Measurements from ENCODE around the gene PUM1. TPM values are rescaled to one million over a fixed set of nuclear protein-coding genes. Genes with fewer than 3 reads are reported as not detected.

Gene PUM1
- total and polyA plus RNA-seq, 2 of the 8 experiments (the other 6 are each of a cell fraction or from before 2014, with no cell fraction given), result 122 to 177 TPM

GRCh38 chr1:30998171-30998570 is 67.3 kb downstream of the PUM1 start (continued):
- TF ChIP-seq SIRT6 (IDR thresholded peaks at IDR 0.05; ENCODE audit: low read length) (no peak), JUND (IDR thresholded peaks at IDR 0.05; ENCODE audit: low read length) (no peak), SRF (IDR thresholded peaks at IDR 0.05; ENCODE audit: low read depth, low read length) (no peak), NANOG (IDR thresholded peaks at IDR 0.05; ENCODE audit: insufficient read depth, low read depth, low read length, poor library complexity, severe bottlenecking) (no peak), HDAC2 (IDR thresholded peaks at IDR 0.05; ENCODE audit: borderline replicate concordance in 1 of 2, low read depth in 2 of 2, low read length in 2 of 2) (no peak), GABPA (IDR thresholded peaks at IDR 0.05; ENCODE audit: borderline replicate concordance, insufficient read depth, low read length) (no peak), POU5F1 (IDR thresholded peaks at IDR 0.05; ENCODE audit: low read depth, low read length) (no peak), ATF3 (IDR thresholded peaks at IDR 0.05; ENCODE audit: insufficient read depth, low read depth, low read length) (no peak), KDM5A (IDR thresholded peaks at IDR 0.05; ENCODE audit: low read length) (no peak)

All from H1 (cell line).